C1 segment of cervical spinal cord (tissue), 14 donors: ENCODE measurements around the gene MYRF.

ENCODE experiments used
- DNase-seq, 14 donors: peaks; one replicate each; lab custom pipeline; 2025; lab: John Stamatoyannopoulos, UW

MYRF gene

GRCh38 chr11:61793083-61793828 is 40.8 kb downstream of the MYRF start:
- DNase-seq: peak in 1 of 14 donors; percentile 22

GRCh38 chr11:61793829-61794204 is 41.4 kb downstream of the MYRF start:
- no peak for DNase-seq

- DNase-seq: no peak
Measured at GRCh38 chr11:61794579-61794978, 42.1 kb downstream of the MYRF start.

GRCh38 chr11:61795459-61795858 is 43.0 kb downstream of the MYRF start:
- no peak for DNase-seq

GRCh38 chr11:61795876-61796526 is 43.6 kb downstream of the MYRF start:
- DNase-seq: no peak

GRCh38 chr11:61797263-61797944 is 45.0 kb downstream of the MYRF start:
- peak in 11 of 14 donors; percentile 11 to 67 (median 48) for DNase-seq

- DNase-seq: no peak
Measured at GRCh38 chr11:61799665-61800284, 47.3 kb downstream of the MYRF start.

- DNase-seq: no peak
Measured at GRCh38 chr11:61800331-61801281, 48.2 kb downstream of the MYRF start.

GRCh38 chr11:61802605-61803004 is 50.2 kb downstream of the MYRF start:
- no peak for DNase-seq

GRCh38 chr11:61803889-61804647 is 51.6 kb downstream of the MYRF start:
- DNase-seq: no peak

- no peak for DNase-seq
Measured at GRCh38 chr11:61805146-61805545, 52.7 kb downstream of the MYRF start.

GRCh38 chr11:61806785-61807184 is 54.3 kb downstream of the MYRF start:
- no peak for DNase-seq

GRCh38 chr11:61810671-61811175 is 58.3 kb downstream of the MYRF start:
- DNase-seq: no peak

- no peak for DNase-seq
Measured at GRCh38 chr11:61811831-61812230, 59.4 kb downstream of the MYRF start.

- no peak for DNase-seq
Measured at GRCh38 chr11:61812736-61813411, 60.4 kb downstream of the MYRF start.

GRCh38 chr11:61814247-61814957 is 62.0 kb downstream of the MYRF start:
- peak in 7 of 14 donors; percentile 57 to 74 (median 67) for DNase-seq

GRCh38 chr11:61814958-61815789 is 62.7 kb downstream of the MYRF start:
- DNase-seq: peak; percentile 72 to 99 (median 96)
